ENCODE measurements around the gene CTNNBL1. TPM values are rescaled to one million over a fixed set of nuclear protein-coding genes. Genes with fewer than 3 reads are reported as not detected.
"Not testable (repeated sequence)": the region's sequence is repeated elsewhere in the genome, so short reads cannot be mapped to it uniquely, and the experiment has no call there.

The CTNNBL1 gene
- total and polyA plus RNA-seq, 7 donors, result 26.7 to 44.0 (median 37.9) TPM

GRCh38 chr20:37850036-37850592 is 156.3 kb downstream of the CTNNBL1 start:
- H3K4me3 ChIP-seq, result no peak overlapping the region
- no peaks in the 10 kb centered on the region for H3K4me1 ChIP-seq
- H3K27me3 ChIP-seq (ENCODE audit: insufficient read depth in 3 of 3, low read length in 2 of 3), result no peaks in the 10 kb centered on the region
- TF ChIP-seq CTCF (IDR thresholded peaks at IDR 0.05), result no peak
- no peak overlapping the region for H3K27ac ChIP-seq
- WGBS, 3 donors, result 92 to 95% (median 94%) methylated on average over 6 of the region's 6 CpGs
- ATAC-seq (no peak), DNase-seq (no peak)
- intact Hi-C loops (cut with DNase I), result no loop called here
- peaks cover 0 to 41% of the 10 kb centered on the region in 2 donors for H3K36me3 ChIP-seq (ENCODE audit: insufficient read depth in 1 of 2, low read depth in 1 of 2)
- H3K9me3 ChIP-seq, result no peaks in the 10 kb centered on the region

- intact Hi-C loops (cut with DNase I), result no loop called here
- WGBS, 3 donors, result 72 to 78% (median 76%) methylated on average over 10 of the region's 10 CpGs
- DNase-seq, result no peak
- Histone ChIP-seq H3K36me3 (ENCODE audit: insufficient read depth in 1 of 2, low read depth in 1 of 2) (peaks cover 0 to 41% of the 10 kb centered on the region in 2 donors), H3K9me3 (no peaks in the 10 kb centered on the region), H3K27ac (no peak overlapping the region), H3K4me3 (no peak overlapping the region), H3K4me1 (no peaks in the 10 kb centered on the region), H3K27me3 (ENCODE audit: insufficient read depth in 3 of 3, low read length in 2 of 3) (no peaks in the 10 kb centered on the region)
- no peak for TF ChIP-seq CTCF (IDR thresholded peaks at IDR 0.05)
- ATAC-seq, result no peak
These were observed 157.0 kb downstream of the CTNNBL1 start for GRCh38 chr20:37850724-37851355.

- no peak overlapping the region for H3K27ac ChIP-seq
- H3K9me3 ChIP-seq, result no peaks in the 10 kb centered on the region
- ATAC-seq (no peak), DNase-seq (no peak)
- intact Hi-C loops (cut with DNase I), result no loop called here
- no peak overlapping the region for H3K4me3 ChIP-seq
- 89 to 91% (median 90%) methylated on average over 6 of the region's 6 CpGs for WGBS, 3 donors
- H3K36me3 ChIP-seq (ENCODE audit: insufficient read depth in 1 of 2, low read depth in 1 of 2), result peaks cover 0 to 41% of the 10 kb centered on the region in 2 donors
- TF ChIP-seq CTCF (IDR thresholded peaks at IDR 0.05), result no peak
- no peaks in the 10 kb centered on the region for H3K4me1 ChIP-seq
- H3K27me3 ChIP-seq (ENCODE audit: insufficient read depth in 3 of 3, low read length in 2 of 3), result no peaks in the 10 kb centered on the region
These were observed 158.8 kb downstream of the CTNNBL1 start for GRCh38 chr20:37852666-37853065.

- H3K27me3 ChIP-seq (ENCODE audit: insufficient read depth in 3 of 3, low read length in 2 of 3), result no peaks in the 10 kb centered on the region
- no peak for DNase-seq
- peaks cover 0 to 34% of the 10 kb centered on the region in 2 donors for H3K36me3 ChIP-seq (ENCODE audit: insufficient read depth in 1 of 2, low read depth in 1 of 2)
- H3K9me3 ChIP-seq, result no peaks in the 10 kb centered on the region
- H3K27ac ChIP-seq, result no peak overlapping the region
- no peak for ATAC-seq
- no peak overlapping the region for H3K4me3 ChIP-seq
- WGBS, 3 donors, result 94 to 97% (median 97%) methylated on average over 2 of the region's 2 CpGs
- intact Hi-C loops (cut with DNase I), result no loop called here
- TF ChIP-seq CTCF (IDR thresholded peaks at IDR 0.05), result no peak
- no peaks in the 10 kb centered on the region for H3K4me1 ChIP-seq
These were observed 160.1 kb downstream of the CTNNBL1 start for GRCh38 chr20:37853823-37854375.

- H3K27ac ChIP-seq; H3K27me3 ChIP-seq (ENCODE audit: insufficient read depth in 3 of 3, low read length in 2 of 3); H3K9me3 ChIP-seq; intact Hi-C loops (cut with DNase I); ATAC-seq; H3K4me3 ChIP-seq; H3K4me1 ChIP-seq; DNase-seq: not testable (repeated sequence)
- WGBS, 3 donors, result 99 to 100% (median 99%) methylated on average over 5 of the region's 5 CpGs
- peaks cover 0 to 47% of the 10 kb centered on the region in 2 donors for H3K36me3 ChIP-seq (ENCODE audit: insufficient read depth in 1 of 2, low read depth in 1 of 2)
These were observed 162.2 kb downstream of the CTNNBL1 start for GRCh38 chr20:37856034-37856433.
